ENCODE measurements around the gene GINS3. TPM values are rescaled to one million over a fixed set of nuclear protein-coding genes. Genes with fewer than 3 reads are reported as not detected.
A peak's percentile ranks its signal among the peaks of the same experiment; 100 is the strongest.

Gene GINS3
- total RNA-seq, 1 donor, result 10.7 TPM

DNA sequence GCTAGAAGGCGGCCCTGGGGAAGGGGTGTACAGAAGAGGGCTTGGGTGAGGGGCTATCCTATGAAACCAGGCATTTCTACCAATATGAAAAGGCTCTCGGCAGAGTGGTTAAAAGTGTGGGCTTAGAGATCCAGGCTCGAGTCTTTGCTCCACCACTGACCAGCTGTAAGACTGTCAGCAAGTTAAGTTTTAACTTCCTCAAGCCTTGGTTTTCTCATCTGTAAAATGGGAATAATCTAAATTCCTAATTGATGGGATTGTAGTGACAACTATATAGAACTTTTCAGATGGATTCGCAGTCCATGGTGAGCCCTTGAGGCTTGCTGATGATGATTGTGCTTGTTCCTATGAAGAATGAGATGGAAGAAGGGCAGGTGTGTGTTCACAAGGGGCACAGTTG is 57.0 kb downstream of the GINS3 start:
- H3K4me3 ChIP-seq (ENCODE audit: low read depth, low read length), result no peak overlapping the region
- DNase-seq (ENCODE audit: low read depth), result no peak
- TF ChIP-seq, protein P1, sequence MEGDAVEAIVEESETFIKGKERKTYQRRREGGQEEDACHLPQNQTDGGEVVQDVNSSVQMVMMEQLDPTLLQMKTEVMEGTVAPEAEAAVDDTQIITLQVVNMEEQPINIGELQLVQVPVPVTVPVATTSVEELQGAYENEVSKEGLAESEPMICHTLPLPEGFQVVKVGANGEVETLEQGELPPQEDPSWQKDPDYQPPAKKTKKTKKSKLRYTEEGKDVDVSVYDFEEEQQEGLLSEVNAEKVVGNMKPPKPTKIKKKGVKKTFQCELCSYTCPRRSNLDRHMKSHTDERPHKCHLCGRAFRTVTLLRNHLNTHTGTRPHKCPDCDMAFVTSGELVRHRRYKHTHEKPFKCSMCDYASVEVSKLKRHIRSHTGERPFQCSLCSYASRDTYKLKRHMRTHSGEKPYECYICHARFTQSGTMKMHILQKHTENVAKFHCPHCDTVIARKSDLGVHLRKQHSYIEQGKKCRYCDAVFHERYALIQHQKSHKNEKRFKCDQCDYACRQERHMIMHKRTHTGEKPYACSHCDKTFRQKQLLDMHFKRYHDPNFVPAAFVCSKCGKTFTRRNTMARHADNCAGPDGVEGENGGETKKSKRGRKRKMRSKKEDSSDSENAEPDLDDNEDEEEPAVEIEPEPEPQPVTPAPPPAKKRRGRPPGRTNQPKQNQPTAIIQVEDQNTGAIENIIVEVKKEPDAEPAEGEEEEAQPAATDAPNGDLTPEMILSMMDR (IDR thresholded peaks at IDR 0.05; ENCODE audit: insufficient read depth, low read length), result no peak

DNA sequence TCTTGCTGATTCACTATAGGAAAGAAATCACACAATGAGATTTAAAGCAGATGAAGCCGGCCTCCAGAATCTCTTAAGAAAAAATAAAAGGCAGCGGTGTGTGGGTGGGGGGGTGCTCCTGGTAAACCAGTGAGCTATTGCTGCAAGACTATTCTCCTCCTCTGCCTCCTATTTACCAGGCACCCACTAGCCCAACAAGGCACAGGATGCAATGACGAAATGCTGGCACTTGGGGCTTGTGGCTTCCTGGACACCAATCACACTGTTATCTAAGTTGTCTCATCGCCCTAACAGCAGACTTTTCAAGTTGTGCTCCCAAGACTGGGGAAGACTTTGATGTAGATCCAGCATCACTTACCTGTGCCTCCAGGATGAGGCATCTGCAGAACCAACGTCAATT is 57.5 kb downstream of the GINS3 start:
- DNase-seq (ENCODE audit: low read depth), result no peak
- H3K4me3 ChIP-seq (ENCODE audit: low read depth, low read length), result no peak overlapping the region
- TF ChIP-seq, protein P1 (IDR thresholded peaks at IDR 0.05; ENCODE audit: insufficient read depth, low read length), result no peak

DNA sequence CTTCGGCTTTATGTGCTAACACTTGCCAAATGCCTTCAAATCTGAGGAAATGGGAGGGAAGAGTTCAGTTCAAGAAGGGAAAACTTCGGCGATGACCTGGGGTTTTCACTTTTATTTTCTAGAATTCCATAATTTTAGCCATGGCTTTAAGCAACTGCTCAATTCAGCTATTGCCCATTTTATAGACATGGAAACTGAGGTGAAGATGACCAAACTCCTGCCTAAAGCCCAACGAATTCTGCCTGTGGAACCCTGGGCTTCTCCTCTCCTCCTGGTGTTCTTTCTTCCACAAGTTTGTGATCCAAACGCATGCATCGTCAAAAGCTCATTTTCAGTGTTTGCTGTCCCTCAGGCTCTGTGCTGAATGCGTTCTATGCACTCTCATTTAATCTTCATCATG is 58.3 kb downstream of the GINS3 start:
- TF ChIP-seq, protein P1 (IDR thresholded peaks at IDR 0.05; ENCODE audit: insufficient read depth, low read length), result no peak
- no peak for DNase-seq (ENCODE audit: low read depth)
- H3K4me3 ChIP-seq (ENCODE audit: low read depth, low read length), result no peak overlapping the region

DNA sequence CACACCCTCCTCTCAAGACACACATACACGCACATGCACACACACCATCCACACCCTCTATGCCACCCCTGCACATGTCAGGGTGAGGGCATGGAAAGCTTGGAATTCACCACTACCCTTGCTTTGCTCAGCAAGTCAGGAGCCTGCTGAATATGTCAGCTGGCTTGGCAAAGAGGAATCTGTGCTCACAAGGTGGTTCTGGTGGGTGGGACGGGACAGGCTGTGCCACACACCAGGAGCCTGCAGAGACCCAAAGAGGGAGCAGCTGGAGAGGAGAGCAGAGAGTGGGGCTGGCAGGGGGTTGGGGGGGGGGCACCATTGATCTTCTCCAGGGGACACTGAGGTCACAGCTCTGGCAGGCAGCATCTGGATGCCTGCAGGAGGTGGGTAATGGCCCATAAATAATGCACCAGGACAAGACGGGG is 59.0 kb downstream of the GINS3 start:
- DNase-seq (ENCODE audit: low read depth), result no peak
- TF ChIP-seq, protein P1 (IDR thresholded peaks at IDR 0.05; ENCODE audit: insufficient read depth, low read length), result no peak

DNA sequence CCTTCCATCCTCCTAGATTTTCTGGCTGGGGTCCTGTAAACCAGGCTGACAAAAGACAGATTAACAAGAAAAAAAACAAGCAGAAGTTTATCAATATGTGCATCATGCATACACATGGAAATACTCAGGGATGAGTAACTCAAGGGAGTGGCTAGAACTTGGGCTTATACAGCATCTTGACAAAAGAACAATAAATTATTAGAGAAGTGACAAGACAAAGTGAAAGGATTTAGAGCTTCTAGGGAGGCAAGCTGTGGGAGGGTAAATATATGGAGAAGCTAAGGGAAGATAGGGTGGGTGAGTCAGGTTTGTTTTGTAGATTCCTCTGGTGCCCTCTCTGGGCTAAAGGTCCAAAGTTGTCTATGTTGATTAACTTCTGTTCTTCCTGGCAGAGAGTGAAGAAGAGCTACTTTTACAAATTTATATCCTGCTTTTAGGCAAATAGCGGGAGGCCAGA is 59.7 kb downstream of the GINS3 start:
- DNase-seq (ENCODE audit: low read depth), result peak; percentile 88
- TF ChIP-seq, protein P1 (IDR thresholded peaks at IDR 0.05; ENCODE audit: insufficient read depth, low read length), result no peak
- H3K4me3 ChIP-seq (ENCODE audit: low read depth, low read length), result no peak overlapping the region

More for the DNA sequence above, 59.0 kb downstream of the GINS3 start:
- no peak overlapping the region for H3K4me3 ChIP-seq (ENCODE audit: low read depth, low read length)

DNA sequence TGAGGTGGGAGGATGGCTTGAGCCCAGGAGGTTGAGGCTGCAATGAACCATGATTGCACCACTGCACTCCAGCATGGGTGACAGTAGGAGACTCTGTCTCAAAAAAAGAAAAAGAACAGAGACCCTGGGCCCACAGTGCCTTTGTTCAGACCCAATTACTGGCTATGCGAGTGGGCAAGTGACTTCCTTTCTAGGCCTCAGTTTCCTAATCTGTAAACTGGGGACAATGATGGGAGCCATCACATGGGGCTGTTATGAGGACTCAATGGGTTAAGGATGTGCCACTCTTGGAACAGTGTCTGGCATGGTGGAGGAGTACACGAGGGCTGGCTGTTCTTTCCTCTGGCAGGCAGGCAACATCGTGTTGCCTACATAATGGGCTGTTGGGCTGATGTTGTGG is 60.4 kb downstream of the GINS3 start:
- TF ChIP-seq, protein P1 (IDR thresholded peaks at IDR 0.05; ENCODE audit: insufficient read depth, low read length), result no peak
- DNase-seq (ENCODE audit: low read depth), result no peak
- H3K4me3 ChIP-seq (ENCODE audit: low read depth, low read length), result no peak overlapping the region

DNA sequence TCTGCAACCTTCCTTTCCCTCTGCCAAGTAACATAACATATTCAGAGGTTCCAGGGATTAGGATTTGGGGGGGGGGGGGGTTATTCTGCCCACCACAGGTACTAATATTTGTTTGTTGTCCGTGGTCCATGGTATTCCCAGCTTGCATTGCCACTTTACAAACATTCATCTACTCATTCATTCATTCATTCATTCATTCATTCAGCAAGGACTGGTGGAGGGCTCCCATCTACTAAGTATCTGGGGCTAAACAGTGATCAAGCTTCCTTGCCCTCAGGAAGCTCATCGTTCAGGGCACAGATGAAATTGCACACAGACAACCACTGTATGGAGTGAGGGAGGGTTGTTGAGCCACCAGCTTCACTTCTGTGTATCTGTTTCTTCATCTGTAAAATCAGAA is 61.9 kb downstream of the GINS3 start:
- no peak overlapping the region for H3K4me3 ChIP-seq (ENCODE audit: low read depth, low read length)
- TF ChIP-seq, protein P1 (IDR thresholded peaks at IDR 0.05; ENCODE audit: insufficient read depth, low read length), result no peak
- DNase-seq (ENCODE audit: low read depth), result no peak
